Endometrial microvascular endothelial cells (primary cell): ENCODE results near the gene GRB14. TPM values are rescaled to one million over a fixed set of nuclear protein-coding genes. Genes with fewer than 3 reads are reported as not detected.

Experiments used
- in situ Hi-C: cut with HindIII; loops from 2 replicates; pipeline ENCODE4 v1.10.0; 2017; ENCODE audit warnings: low sequenced_read_pairs, low pct_unique_long_range_greater_than_20kb; ENCODE audit errors: inconsistent ontology term
- total RNA-seq: library from RNA; depleted of rRNA; stranded (reverse); fragments of >200 nt; gene quantifications from one replicate; pipeline ENCODE4 v1.2.3, GENCODE V29; 2015; ENCODE audit errors: inconsistent ontology term

GRB14 gene
- total RNA-seq, 1 donor from 2014 or later = 0.09 TPM

DNA sequence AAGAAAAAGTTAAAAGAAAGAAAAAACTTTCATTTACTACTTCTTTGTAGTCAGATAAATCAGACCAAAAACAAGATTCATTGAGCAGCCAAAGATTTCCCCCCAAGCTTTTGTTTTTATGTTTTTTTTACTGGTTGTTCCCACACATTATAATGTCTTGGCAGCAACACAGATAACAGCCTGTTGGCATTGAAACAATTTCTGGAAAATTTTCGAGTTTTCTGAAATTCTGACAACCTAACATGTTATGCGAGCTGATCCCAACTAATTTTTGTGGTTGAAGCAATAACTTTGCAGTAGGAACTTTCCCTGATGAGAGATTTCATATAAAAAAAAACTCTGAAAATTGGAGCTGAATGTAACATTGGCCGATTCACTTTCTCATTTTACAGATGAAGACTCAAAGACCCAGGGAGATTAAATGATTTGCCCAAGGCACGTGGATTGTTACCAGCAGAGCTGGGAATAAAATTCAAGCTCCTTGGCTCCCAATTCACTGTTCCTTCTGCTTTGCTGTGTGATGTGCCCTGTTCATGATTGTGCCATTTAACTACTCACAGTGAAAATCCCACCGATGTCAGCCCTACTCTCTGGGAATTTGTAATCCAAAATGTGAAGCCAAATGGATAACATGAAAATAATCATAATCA is 167.5 kb downstream of the GRB14 start:
- in situ Hi-C loops = no loop called here

DNA sequence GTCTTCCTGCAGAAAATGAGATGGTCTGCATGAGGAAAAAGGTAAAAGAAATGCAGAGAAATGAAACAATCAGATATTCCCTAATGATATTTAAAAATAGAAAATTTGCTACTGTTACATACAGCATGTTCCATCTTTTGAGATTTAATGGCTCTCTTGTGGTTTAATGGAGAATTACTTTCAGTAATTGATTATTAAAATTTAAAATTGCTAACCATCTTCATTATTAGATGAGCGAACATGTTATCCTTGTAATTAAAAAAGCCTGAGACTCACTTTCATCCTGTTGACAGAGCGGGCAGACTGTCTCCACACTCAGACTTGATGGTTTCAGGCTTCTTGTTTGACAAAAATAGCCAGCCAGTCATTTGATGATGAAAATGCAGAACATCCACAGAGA is 171.0 kb downstream of the GRB14 start:
- in situ Hi-C loops = no loop called here

DNA sequence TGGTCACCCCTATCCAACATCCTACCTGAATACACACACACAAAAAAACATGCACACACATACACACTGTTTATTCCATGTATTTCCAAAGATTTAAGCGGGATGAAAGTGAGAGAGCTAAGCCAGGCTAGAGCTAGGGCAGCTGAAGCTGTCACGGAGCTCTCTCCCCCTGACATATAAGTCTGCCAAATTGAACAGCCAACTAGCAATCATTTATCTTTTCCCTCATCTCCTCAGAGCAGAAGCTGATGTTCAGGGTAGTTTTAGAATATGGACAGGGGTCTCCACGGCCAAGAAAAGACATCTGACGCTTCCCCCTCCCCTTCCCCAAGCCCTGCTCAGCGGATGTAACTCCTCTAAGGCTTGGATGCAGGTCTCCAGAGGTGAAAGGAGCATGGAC is 171.6 kb downstream of the GRB14 start:
- in situ Hi-C loops = no loop called here

DNA sequence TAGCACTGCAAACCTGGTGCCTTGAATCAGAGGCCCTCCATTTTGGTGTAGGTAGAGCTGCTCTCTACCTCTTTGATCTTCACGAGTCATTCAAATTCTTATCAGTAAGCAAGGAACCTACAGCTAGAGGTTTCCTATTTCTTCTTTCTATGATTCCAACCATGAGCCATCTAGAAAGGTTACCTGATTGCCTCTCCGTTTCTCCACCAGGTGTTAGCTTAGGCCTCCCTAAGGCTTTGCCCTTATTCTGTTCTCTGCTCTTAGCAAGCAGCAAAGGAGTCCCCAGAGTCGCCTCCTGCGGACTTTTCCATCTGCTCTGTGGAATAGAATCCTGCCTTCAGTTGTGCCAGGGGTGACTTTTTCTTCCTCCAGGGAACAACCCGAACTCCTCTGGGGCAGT is 173.6 kb downstream of the GRB14 start:
- in situ Hi-C loops = no loop called here

Other genes with a start within 250 kb of the GRB14 start
- gene COBLL1, start 220.3 kb upstream of the GRB14 start, total RNA-seq = 12.2 TPM